Adrenal gland (tissue), 5 donors: ENCODE data around the gene PLA1A.

ENCODE experiments used
- CTCF ChIP-seq, 6 experiments: fragments of 450-650 bp in 4 of 6; fragments of 200-600 bp in 2 of 6; sonication (generic) in 1 of 6; IDR thresholded peaks; 1 replicate in 5 of 6; 2 replicates in 1 of 6; pipeline versions ENCODE4 v1.5.1 to v1.8.0; 2016 to 2021; ENCODE audit warnings: antibody characterized with exemption in 6 of 6, mild to moderate bottlenecking in 2 of 6, moderate library complexity in 1 of 6
- POLR2A ChIP-seq, 2 donors: fragments of 450-650 bp; IDR thresholded peaks; one replicate each; pipeline ENCODE4 v1.6.1; 2017; ENCODE audit warnings: antibody characterized with exemption in 2 of 2, mild to moderate bottlenecking in 2 of 2, moderate library complexity in 1 of 2
- donor health status: DM: no; HTN: no; CAD: no.

DNA sequence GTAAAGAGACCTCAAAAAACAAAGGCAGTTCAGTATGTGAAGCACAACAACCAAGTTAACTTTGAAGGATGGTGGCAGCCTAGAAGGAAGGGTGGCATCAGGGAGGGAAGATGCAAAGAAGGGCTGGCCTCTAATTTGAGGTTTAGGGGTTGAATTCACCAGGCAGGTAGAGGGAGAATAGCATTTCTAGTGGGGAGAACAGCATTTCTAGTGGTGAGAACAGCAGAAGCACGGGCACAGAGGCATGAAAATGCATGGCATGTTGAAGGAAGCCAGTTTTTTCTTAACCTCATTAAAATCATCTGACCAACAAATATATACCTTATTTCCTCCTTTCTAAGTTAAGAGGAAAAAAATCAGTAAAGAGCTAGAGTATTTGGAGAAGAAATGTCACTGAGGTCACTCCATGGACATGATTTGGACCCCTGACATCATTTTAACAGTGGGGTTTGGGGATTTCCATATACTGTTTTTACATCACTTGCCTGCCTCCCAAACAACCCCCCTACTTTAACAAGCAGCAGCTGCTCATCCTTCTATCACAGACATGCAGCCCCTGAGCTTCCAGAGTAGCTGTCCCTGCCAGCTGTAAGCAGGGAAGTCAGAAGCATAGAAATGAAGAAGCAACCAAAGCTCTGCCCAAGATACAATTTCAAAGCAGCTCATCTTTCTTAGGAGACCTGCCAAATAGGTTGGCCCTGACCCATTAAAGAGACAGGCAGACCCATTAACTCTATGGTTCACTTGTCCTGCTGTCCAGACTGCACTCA, 65.1 kb downstream of the PLA1A start:
- no peak for TF ChIP-seq POLR2A (IDR thresholded peaks at IDR 0.05)
- TF ChIP-seq CTCF (IDR thresholded peaks at IDR 0.05) = peak in 1 of 6 experiments; percentile 22
